HepG2 (cell line): ENCODE data around the gene SIK2. TPM values are rescaled to one million over a fixed set of nuclear protein-coding genes. Genes with fewer than 3 reads are reported as not detected.

Experiments
- ARID5B ChIP-seq: IDR thresholded peaks from 2 replicates; pipeline ENCODE4 v1.4.0; 2020; ENCODE audit warnings: mild to moderate bottlenecking, missing genetic modification reagents
- ARNT2 ChIP-seq: sonication (generic); formaldehyde crosslinking; IDR thresholded peaks from 2 replicates; pipeline ENCODE4 v1.8.0; 2022; ENCODE audit warnings: mild to moderate bottlenecking, low read depth, missing genetic modification reagents, moderate library complexity
- BRCA1 ChIP-seq: sonication (generic); formaldehyde crosslinking; IDR thresholded peaks from 2 replicates; pipeline ENCODE4 v1.4.0; 2020; ENCODE audit warnings: missing genetic modification reagents
- ETV5 ChIP-seq: IDR thresholded peaks from 2 replicates; pipeline ENCODE4 v1.6.1; 2018; ENCODE audit warnings: missing biosample characterization, missing genetic modification reagents, inconsistent platforms, borderline replicate concordance
- FOSL1 ChIP-seq: sonication (generic); formaldehyde crosslinking; IDR thresholded peaks from 2 replicates; pipeline ENCODE4 v1.9.0; 2021; ENCODE audit warnings: missing genetic modification reagents, borderline replicate concordance
- HCFC1 ChIP-seq: fragments of 150-350 bp; IDR thresholded peaks from 2 replicates; pipeline ENCODE4 v1.6.1; 2014; ENCODE audit warnings: low read depth, low read length
- IKZF4 ChIP-seq: sonication (generic); formaldehyde crosslinking; IDR thresholded peaks from 2 replicates; pipeline ENCODE4 v1.5.1; 2020; ENCODE audit warnings: borderline replicate concordance, mild to moderate bottlenecking, low read depth, missing genetic modification reagents; ENCODE audit errors: not compliant biosample characterization
- NFATC3 ChIP-seq: sonication (generic); formaldehyde crosslinking; IDR thresholded peaks from 2 replicates; pipeline ENCODE4 v1.5.1; 2020; ENCODE audit warnings: mild to moderate bottlenecking, missing genetic modification reagents
- PHF20 ChIP-seq: sonication (generic); formaldehyde crosslinking; IDR thresholded peaks from 2 replicates; pipeline ENCODE4 v1.5.0; 2020; ENCODE audit warnings: mild to moderate bottlenecking, missing genetic modification reagents
- PRDM15 ChIP-seq: sonication (generic); formaldehyde crosslinking; IDR thresholded peaks from 2 replicates; pipeline ENCODE4 v1.4.0; 2020; ENCODE audit warnings: missing genetic modification reagents
- SCMH1 ChIP-seq: sonication (generic); formaldehyde crosslinking; IDR thresholded peaks from 2 replicates; pipeline ENCODE4 v1.9.0; 2021; ENCODE audit warnings: missing genetic modification reagents, mild to moderate bottlenecking, borderline replicate concordance
- SIN3B ChIP-seq: fragments of 150-350 bp; IDR thresholded peaks from 2 replicates; pipeline ENCODE4 v1.6.1; 2014; ENCODE audit warnings: low read length
- TBX2 ChIP-seq: sonication (generic); formaldehyde crosslinking; IDR thresholded peaks from 2 replicates; pipeline ENCODE4 v1.5.0; 2020; ENCODE audit warnings: missing genetic modification reagents, mild to moderate bottlenecking, borderline replicate concordance
- ZNF17 ChIP-seq: sonication (generic); formaldehyde crosslinking; IDR thresholded peaks from 2 replicates; pipeline ENCODE4 v1.5.0; 2020; ENCODE audit warnings: mild to moderate bottlenecking, missing genetic modification reagents
- ZNF333 ChIP-seq: sonication (generic); formaldehyde crosslinking; IDR thresholded peaks from 2 replicates; pipeline ENCODE4 v1.4.0; 2020; ENCODE audit warnings: mild to moderate bottlenecking, missing genetic modification reagents, borderline replicate concordance
- ZNF362 ChIP-seq: sonication (generic); formaldehyde crosslinking; IDR thresholded peaks from 2 replicates; pipeline ENCODE4 v1.4.0; 2020; ENCODE audit warnings: missing genetic modification reagents, mild to moderate bottlenecking, borderline replicate concordance
- ZNF674 ChIP-seq: sonication (generic); formaldehyde crosslinking; IDR thresholded peaks from 2 replicates; pipeline ENCODE4 v1.5.0; 2020; ENCODE audit warnings: low read depth, mild to moderate bottlenecking, missing genetic modification reagents
- ZNF839 ChIP-seq: sonication (generic); formaldehyde crosslinking; IDR thresholded peaks from 2 replicates; pipeline ENCODE4 v1.4.0; 2020; ENCODE audit warnings: missing genetic modification reagents, mild to moderate bottlenecking, borderline replicate concordance
- polyA plus RNA-seq, 8 experiments: library from polyadenylated mRNA; depleted of rRNA in 3 of 8; stranded (reverse) in 7 of 8; unstranded in 1 of 8; fragments of >200 nt; fragmentation: Illumina TruSeq in 4 of 8; extraction: Trizol in 4 of 8; gene quantifications; 2 replicates each; pipeline versions ENCODE4 v1.2.1 to v1.2.3, GENCODE V29; 2011 to 2016; ENCODE audit warnings: low read depth in 4 of 8, missing spikeins in 1 of 8, mixed read lengths in 1 of 8; ENCODE audit not compliant: insufficient read depth in 1 of 8
- total RNA-seq, 5 experiments: library from RNA; depleted of rRNA; stranded (reverse); fragments of >200 nt; fragmentation: Illumina TruSeq; extraction: Trizol; gene quantifications; 2 replicates each; pipeline ENCODE4 v1.2.3, GENCODE V29; 2016; ENCODE audit warnings: low read depth in 1 of 5
- TF ChIP-seq, protein P1 (sequence below): IDR thresholded peaks from 2 replicates; pipeline ENCODE4 v1.6.1; 2016; ENCODE audit warnings: missing compliant biosample characterization, missing genetic modification reagents, borderline replicate concordance

The SIK2 gene
- total and polyA plus RNA-seq, 2 of the 13 experiments (the other 11 are each of a cell fraction or from before 2014, with no cell fraction given): 8.1 to 15.4 TPM

GRCh38 chr11:111623527-111624030 is 21.3 kb downstream of the SIK2 start (continued):
- TF ChIP-seq TBX2 (CRISPR knock-in tag) (no peak), ARNT2 (CRISPR knock-in tag) (no peak), SIN3B (no peak), IKZF4 (CRISPR knock-in tag) (no peak), ZNF17 (CRISPR knock-in tag) (no peak), BRCA1 (CRISPR knock-in tag) (no peak), ARID5B (CRISPR knock-in tag) (peak; percentile 64; the same call in 1 of the 2 replicates), HCFC1 (no peak), ETV5 (CRISPR knock-in tag) (no peak), PHF20 (CRISPR knock-in tag) (no peak), NFATC3 (no peak), ZNF333 (CRISPR knock-in tag) (no peak), SCMH1 (no peak), ZNF839 (no peak), ZNF362 (CRISPR knock-in tag) (no peak), ZNF674 (no peak), PRDM15 (CRISPR knock-in tag) (no peak), FOSL1 (CRISPR knock-in tag) (no peak)
- TF ChIP-seq, protein P1, sequence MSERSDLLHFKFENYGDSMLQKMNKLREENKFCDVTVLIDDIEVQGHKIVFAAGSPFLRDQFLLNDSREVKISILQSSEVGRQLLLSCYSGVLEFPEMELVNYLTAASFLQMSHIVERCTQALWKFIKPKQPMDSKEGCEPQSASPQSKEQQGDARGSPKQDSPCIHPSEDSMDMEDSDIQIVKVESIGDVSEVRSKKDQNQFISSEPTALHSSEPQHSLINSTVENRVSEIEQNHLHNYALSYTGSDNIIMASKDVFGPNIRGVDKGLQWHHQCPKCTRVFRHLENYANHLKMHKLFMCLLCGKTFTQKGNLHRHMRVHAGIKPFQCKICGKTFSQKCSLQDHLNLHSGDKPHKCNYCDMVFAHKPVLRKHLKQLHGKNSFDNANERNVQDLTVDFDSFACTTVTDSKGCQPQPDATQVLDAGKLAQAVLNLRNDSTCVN (CRISPR knock-in tag): no peak
